MV-4-11 (cell line): ENCODE results near the gene ZNF222.
A peak's percentile ranks its signal among the peaks of the same experiment; 100 is the strongest.

ENCODE experiments used
- DNase-seq: peaks from one replicate; lab custom pipeline; 2025; lab: John Stamatoyannopoulos, UW

The ZNF222 gene

GRCh38 chr19:44025217-44025936 lies at the start of gene ZNF222:
Gene ZNF222 (plus strand): TSS chr19:44025379. CDS start chr19:44025437, 58 bp downstream.
- DNase-seq, result peak; percentile 97

- DNase-seq, result no peak
Measured at GRCh38 chr19:43976732-43977131, 48.4 kb upstream of the ZNF222 start.

GRCh38 chr19:43983544-43983911 lies 41.7 kb upstream of the ZNF222 start:
- DNase-seq, result no peak

GRCh38 chr19:43983912-43984686 lies 41.1 kb upstream of the ZNF222 start, which contains the start of gene ZNF155:
Gene ZNF155 (plus strand): TSS chr19:43984188. CDS start chr19:43988544, 4,356 bp downstream.
- DNase-seq, result peak; percentile 96

- DNase-seq, result no peak
Measured at GRCh38 chr19:43984687-43985000, 40.5 kb upstream of the ZNF222 start.

- no peak for DNase-seq
Measured at GRCh38 chr19:43997631-43998290, 27.4 kb upstream of the ZNF222 start.

- no peak for DNase-seq
Measured at GRCh38 chr19:44002212-44002565, 23.0 kb upstream of the ZNF222 start.

GRCh38 chr19:44002566-44003460 lies 22.4 kb upstream of the ZNF222 start, which contains the start of gene ZNF230:
Gene ZNF230 (plus strand): TSS chr19:44002957. CDS start chr19:44007079, 4,122 bp downstream.
- peak; percentile 100 for DNase-seq

GRCh38 chr19:44003461-44004009 lies 21.6 kb upstream of the ZNF222 start:
- DNase-seq, result peak; percentile 92

- peak; percentile 95 for DNase-seq
Measured at GRCh38 chr19:44005973-44006372, 19.2 kb upstream of the ZNF222 start.

GRCh38 chr19:44007473-44007872 lies 17.7 kb upstream of the ZNF222 start:
- DNase-seq, result no peak

- DNase-seq, result no peak
Measured at GRCh38 chr19:44010468-44010867, 14.7 kb upstream of the ZNF222 start.

- DNase-seq, result no peak
Measured at GRCh38 chr19:44019498-44019897, 5.7 kb upstream of the ZNF222 start.

GRCh38 chr19:44021221-44021620 lies 4.0 kb upstream of the ZNF222 start:
- no peak for DNase-seq

- no peak for DNase-seq
Measured at GRCh38 chr19:44024900-44025216, 321 bp upstream of the ZNF222 start.

GRCh38 chr19:44026622-44027021 lies 1.4 kb downstream of the ZNF222 start:
- DNase-seq, result no peak

- no peak for DNase-seq
Measured at GRCh38 chr19:44032001-44032610, 6.9 kb downstream of the ZNF222 start.

GRCh38 chr19:44042147-44042546 lies 17.0 kb downstream of the ZNF222 start:
- no peak for DNase-seq

- no peak for DNase-seq
Measured at GRCh38 chr19:44050740-44051649, 25.8 kb downstream of the ZNF222 start.
